ENCODE results near the gene TMSB4X.

Gene TMSB4X

DNA sequence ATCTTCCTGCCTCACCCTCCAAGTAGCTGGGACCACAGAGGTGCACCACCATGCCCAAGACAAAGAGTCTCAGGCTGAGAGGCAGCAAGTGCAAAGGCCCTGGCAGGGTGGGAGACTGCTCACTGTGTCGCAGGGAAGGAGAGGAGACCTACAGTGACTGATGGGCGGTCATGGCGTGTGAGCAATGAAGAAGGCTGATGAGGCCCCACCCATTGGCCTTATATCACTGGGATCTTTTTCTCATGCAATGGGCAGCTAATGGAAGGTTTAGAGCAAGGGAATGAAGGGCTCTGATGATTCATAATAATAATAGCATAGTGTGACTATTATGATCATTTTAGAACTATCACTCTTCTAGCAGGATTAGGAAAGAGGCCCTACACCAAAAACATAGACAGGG is 48.7 kb downstream of the TMSB4X start:
- DNase-seq (ENCODE audit: low spot score) (no peak), FAIRE-seq (no peak)

DNA sequence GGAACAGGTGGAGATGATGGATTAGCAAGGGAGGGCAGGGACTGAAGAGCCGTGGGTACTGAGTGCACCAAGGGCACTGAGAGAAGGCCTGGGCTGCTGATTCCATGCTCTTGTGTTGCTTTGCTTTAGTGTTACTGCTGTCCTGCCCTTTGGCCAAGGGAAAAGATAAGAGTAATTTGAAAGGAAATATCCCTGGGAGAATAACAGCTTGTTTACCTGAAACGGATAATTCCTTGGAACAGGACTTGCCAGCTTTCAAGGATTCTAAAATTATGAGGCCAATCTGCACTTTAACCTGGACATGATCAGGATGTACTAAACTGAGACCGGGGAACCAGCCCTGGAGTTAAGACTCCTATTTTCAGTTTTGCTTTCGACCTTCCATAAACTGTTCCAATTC is 49.1 kb downstream of the TMSB4X start:
- DNase-seq (ENCODE audit: low spot score) (no peak), FAIRE-seq (no peak)

DNA sequence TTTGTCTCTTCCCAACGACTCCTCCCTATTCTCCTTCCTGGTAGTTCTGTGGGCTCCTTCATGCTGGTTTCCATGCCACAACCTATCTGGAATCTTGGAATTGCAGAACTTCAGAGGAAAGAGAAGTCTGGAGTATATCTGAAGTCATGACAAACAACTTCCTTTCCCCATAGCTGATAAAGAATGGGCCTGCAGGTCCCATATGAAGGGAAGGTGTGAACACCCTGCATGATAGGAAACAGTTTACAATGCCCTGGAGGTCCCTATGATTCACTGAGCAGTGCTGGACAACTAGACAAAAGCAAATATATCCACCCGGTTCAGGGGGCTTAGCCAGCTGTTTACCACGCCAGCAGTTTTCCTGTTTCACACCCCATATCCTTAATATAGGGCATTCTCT is 50.1 kb downstream of the TMSB4X start:
- FAIRE-seq: no peak
- no peak for DNase-seq (ENCODE audit: low spot score)
